Measurements from ENCODE around the gene WNK1.
"Not testable (repeated sequence)": the region's sequence is repeated elsewhere in the genome, so short reads cannot be mapped to it uniquely, and the experiment has no call there.

Gene WNK1

DNA sequence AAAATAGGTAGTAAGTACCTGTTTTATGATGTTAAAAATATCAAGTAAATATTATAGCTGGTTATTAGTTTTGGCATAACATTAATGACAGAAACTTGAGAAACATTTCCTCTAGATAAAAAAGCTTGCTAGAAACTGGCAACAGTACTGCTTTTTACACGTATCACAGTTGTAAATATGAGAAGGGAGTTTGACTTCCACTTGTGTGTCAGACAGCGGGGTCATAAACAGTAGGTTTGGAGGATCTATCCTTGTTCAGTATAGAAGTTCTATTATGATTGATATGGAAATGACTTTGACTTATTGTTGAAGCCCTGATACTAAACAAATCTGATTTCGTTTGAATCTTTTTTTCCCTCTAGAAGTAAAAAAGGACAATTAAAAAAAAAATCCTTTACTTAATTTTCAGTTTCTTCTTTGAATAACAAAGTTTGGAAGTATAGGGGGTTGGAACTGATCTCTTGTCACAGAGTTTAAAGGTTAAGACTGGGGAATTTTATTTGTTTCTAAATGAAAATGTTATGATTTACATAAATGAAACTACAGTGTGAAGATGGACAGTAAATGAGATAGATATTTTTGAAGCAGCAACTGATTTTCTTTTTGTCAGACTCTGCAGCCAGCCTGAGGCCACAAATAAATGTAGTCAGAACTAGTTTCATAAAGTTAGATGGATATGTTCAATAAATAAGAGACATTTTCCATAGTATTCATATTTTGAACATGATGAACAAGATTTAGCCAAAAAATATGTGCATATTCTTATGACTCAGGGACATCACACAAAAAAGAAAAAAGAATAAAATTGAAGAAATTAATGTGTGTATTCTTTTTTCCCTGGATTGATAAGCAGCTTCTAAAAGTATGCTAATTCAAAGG, 50.1 kb downstream of the WNK1 start:
- Histone ChIP-seq H2AFZ (ENCODE audit: low read length, unreplicated experiment) (no peak overlapping the region), H3K79me2 (ENCODE audit: control insufficient read depth, insufficient read depth, low read length, unreplicated experiment) (peaks cover 92% of the 10 kb centered on the region), H3K36me3 (ENCODE audit: insufficient read depth, low read length) (no peaks in the 10 kb centered on the region), H3K27me3 (ENCODE audit: insufficient read depth, low read length) (no peaks in the 10 kb centered on the region), H3K27ac (ENCODE audit: low read depth, low read length) (0 out of 2 replicates have a peak overlapping the region, but pooled peaks have one; percentile 2), H3K4me1 (ENCODE audit: control insufficient read depth, insufficient read depth, low read length, unreplicated experiment) (peaks cover 28% of the 10 kb centered on the region), H3K4me3 (ENCODE audit: low read depth, low read length) (peak overlapping the region; percentile 45; the same call in 1 of the 2 replicates)

DNA sequence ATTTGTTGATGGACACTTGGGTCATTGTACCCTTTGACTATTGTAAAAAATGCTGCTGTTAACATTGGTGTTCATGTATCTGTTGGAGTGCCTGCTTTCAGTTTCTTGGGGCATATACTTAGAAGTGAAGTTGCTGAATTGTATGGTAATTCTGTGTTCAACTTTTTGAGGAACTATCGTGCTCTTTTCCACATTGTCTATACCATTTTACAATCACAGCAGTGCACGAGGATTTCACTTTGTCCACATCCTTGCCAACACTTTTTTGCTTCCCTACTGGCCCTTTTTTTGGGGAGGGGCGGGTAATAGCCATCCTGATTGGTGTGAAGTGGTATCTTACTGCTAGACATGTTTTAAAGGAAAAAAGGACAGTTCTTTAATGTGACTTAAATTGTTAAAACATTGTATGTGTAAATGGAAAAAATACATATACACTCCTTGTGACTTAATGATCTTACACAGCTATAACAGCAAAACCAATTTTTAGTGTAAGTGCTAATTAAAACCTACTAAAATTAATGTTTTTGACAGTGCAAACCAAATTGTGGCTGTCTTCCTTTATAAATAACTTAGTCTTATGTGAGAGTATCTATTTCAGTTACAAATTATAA, 52.7 kb downstream of the WNK1 start:
- no peaks in the 10 kb centered on the region for H3K27me3 ChIP-seq (ENCODE audit: insufficient read depth, low read length)
- H2AFZ ChIP-seq (ENCODE audit: low read length, unreplicated experiment) = no peak overlapping the region
- peaks cover 91% of the 10 kb centered on the region for H3K79me2 ChIP-seq (ENCODE audit: control insufficient read depth, insufficient read depth, low read length, unreplicated experiment)
- peaks cover 29% of the 10 kb centered on the region for H3K4me1 ChIP-seq (ENCODE audit: control insufficient read depth, insufficient read depth, low read length, unreplicated experiment)
- no peak overlapping the region for H3K27ac ChIP-seq (ENCODE audit: low read depth, low read length)
- H3K36me3 ChIP-seq (ENCODE audit: insufficient read depth, low read length) = no peaks in the 10 kb centered on the region
- no peak overlapping the region for H3K4me3 ChIP-seq (ENCODE audit: low read depth, low read length)

DNA sequence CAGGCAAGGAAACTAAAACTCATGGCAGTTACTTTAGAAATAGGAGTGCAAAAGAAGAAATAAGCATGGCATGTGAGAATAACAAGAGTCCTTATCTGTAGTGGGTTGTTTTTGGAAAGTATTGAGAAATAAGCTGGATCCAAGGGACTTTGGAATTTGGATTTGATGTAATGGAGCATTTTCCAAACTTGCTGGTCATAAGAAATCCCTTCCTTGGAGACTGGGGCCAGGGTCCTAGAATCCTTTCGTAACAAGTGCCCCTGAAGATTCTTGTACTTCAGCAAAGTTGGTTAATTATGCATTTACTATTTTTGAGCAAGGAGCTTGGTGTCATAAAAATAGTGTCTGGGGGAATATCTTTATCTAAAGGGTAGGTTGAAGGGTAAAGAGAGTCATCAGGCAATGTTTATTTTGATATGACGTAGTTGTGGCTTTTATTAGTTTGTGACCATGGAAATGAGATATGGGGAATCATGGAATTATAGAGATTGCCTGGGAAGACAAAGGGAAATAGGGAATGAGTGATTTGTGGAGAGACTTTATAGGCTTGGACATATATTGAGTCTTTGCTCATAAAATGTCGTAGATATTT, 53.9 kb downstream of the WNK1 start:
- Histone ChIP-seq H3K27me3 (ENCODE audit: insufficient read depth, low read length) (no peaks in the 10 kb centered on the region), H3K4me1 (ENCODE audit: control insufficient read depth, insufficient read depth, low read length, unreplicated experiment) (peaks cover 40% of the 10 kb centered on the region), H3K27ac (ENCODE audit: low read depth, low read length) (peak overlapping the region; percentile 7; the same call in 1 of the 2 replicates)

DNA sequence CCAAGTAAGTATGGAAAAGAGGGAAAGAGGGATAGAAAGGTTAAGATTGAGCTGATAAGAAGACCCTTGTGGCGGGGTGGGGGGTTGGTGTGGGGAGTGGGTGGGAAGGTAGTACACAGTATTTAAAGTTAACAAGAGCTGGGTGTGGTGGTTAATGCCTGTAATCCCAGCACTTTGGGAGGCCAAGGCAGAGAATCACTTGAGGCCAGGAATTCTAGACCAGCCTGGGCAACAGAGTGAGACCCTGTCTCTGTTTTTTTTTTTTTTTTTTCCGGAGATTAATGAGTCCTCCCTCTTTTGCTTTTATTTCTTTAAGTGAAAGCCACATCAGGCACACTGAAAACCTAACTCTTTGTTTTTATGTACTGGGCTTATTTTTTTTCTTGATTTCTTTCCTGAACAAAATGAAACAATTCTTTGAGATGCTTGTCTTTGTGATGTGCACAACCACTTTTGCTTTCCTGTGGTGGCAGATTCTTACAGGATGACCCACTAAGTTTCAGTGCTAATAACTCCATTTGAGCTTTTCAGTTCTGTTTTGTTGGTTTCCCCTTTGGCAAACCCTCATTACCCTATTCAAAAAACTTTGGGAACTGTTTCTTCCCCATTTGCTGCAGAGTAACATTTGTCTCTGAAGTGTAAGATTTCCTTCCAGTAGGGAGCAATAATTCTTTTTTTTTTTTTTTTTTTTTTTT, 54.8 kb downstream of the WNK1 start:
- Histone ChIP-seq H3K79me2 (ENCODE audit: control insufficient read depth, insufficient read depth, low read length, unreplicated experiment) (peaks cover 91% of the 10 kb centered on the region), H3K4me3 (ENCODE audit: low read depth, low read length) (no peak overlapping the region), H3K27ac (ENCODE audit: low read depth, low read length) (no peak overlapping the region), H3K27me3 (ENCODE audit: insufficient read depth, low read length) (no peaks in the 10 kb centered on the region), H3K4me1 (ENCODE audit: control insufficient read depth, insufficient read depth, low read length, unreplicated experiment) (peaks cover 42% of the 10 kb centered on the region), H2AFZ (ENCODE audit: low read length, unreplicated experiment) (no peak overlapping the region), H3K36me3 (ENCODE audit: insufficient read depth, low read length) (no peaks in the 10 kb centered on the region)

More for the DNA sequence above, 53.9 kb downstream of the WNK1 start:
- peaks cover 91% of the 10 kb centered on the region for H3K79me2 ChIP-seq (ENCODE audit: control insufficient read depth, insufficient read depth, low read length, unreplicated experiment)
- no peak overlapping the region for H2AFZ ChIP-seq (ENCODE audit: low read length, unreplicated experiment)
- H3K36me3 ChIP-seq (ENCODE audit: insufficient read depth, low read length) = no peaks in the 10 kb centered on the region
- no peak overlapping the region for H3K4me3 ChIP-seq (ENCODE audit: low read depth, low read length)

DNA sequence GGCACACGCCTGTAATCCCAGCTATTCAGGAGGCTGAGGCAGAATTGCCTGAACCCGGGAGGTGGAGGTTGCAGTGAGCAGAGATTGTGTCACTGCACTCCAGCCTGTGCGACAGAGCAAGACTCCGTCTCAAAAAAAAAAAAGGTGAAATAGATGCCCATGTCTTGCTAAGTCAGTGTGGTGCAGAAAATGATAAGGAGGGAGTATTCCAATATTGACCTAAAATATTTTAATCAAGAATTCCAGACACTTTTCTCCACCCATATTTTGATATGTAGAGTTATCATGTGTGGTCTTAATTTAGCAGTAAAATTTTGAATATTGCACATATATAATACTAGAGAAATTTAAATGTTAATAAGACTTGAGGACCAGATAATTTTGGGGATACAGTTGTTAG, 57.7 kb downstream of the WNK1 start:
- Histone ChIP-seq H3K27ac (ENCODE audit: low read depth, low read length) (no peak overlapping the region), H3K27me3 (ENCODE audit: insufficient read depth, low read length) (no peaks in the 10 kb centered on the region), H3K4me3 (ENCODE audit: low read depth, low read length) (no peak overlapping the region), H3K4me1 (ENCODE audit: control insufficient read depth, insufficient read depth, low read length, unreplicated experiment) (peaks cover 37% of the 10 kb centered on the region), H3K36me3 (ENCODE audit: insufficient read depth, low read length) (no peaks in the 10 kb centered on the region), H2AFZ (ENCODE audit: low read length, unreplicated experiment) (no peak overlapping the region), H3K79me2 (ENCODE audit: control insufficient read depth, insufficient read depth, low read length, unreplicated experiment) (peaks cover 90% of the 10 kb centered on the region)

DNA sequence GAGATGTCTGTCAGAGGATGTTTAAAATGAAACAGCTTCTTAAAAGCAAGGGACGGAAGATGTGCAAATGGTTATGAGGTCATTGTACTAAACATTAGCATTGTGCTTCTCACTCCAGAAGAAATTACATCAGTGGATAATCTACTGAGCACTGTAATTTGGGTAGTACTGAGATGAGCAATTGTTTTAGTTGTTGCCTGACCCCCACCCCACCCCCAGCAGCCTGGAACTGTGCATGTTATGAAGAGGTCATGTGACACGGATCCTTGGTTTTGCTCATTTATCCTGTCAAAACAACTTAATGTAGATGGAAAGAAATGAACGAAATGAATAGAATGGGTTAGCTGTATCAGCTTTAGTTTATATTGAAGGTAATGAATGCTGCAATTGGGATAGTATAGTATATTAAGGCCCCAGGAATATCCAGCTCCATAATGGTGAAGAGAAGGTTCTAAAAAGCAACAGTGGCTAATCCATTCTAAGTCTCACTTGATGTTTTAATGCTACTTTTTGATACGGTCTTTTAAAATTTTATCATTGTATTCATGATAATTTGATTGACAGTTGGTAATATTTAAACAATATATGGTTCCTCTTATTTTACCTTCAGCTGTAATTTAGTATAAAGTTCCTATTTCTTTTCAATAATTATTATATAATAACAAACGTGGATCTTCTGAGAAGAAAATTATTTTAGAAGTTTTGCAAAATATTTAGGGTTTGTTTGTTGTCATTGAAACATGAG, 58.5 kb downstream of the WNK1 start:
- H3K79me2 ChIP-seq (ENCODE audit: control insufficient read depth, insufficient read depth, low read length, unreplicated experiment) = peaks cover 90% of the 10 kb centered on the region
- H3K36me3 ChIP-seq (ENCODE audit: insufficient read depth, low read length) = no peaks in the 10 kb centered on the region
- no peak overlapping the region for H3K4me3 ChIP-seq (ENCODE audit: low read depth, low read length)
- no peak overlapping the region for H3K27ac ChIP-seq (ENCODE audit: low read depth, low read length)
- H2AFZ ChIP-seq (ENCODE audit: low read length, unreplicated experiment) = no peak overlapping the region
- no peaks in the 10 kb centered on the region for H3K27me3 ChIP-seq (ENCODE audit: insufficient read depth, low read length)
- H3K4me1 ChIP-seq (ENCODE audit: control insufficient read depth, insufficient read depth, low read length, unreplicated experiment) = peaks cover 33% of the 10 kb centered on the region

DNA sequence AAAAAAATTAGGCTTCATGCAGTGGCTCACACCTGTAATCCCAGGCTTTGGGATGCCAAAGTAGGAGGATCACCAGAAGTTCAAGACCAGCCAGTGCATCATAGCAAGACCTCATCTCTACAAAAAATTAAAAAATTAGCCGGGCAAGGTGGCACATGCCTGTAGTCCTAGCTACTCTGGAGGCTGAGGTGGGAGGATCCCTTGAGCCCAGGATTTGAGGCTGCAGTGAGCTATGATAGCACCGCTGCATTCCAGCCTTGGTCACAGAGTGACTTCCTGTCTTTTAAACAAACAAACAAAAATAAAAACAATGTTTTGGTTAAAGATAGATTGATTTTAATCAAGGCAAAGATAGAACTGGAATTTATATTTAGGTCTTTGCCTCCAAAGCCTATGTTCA, 60.6 kb downstream of the WNK1 start:
- no peak overlapping the region for H2AFZ ChIP-seq (ENCODE audit: low read length, unreplicated experiment)
- no peaks in the 10 kb centered on the region for H3K27me3 ChIP-seq (ENCODE audit: insufficient read depth, low read length)
- H3K4me3 ChIP-seq (ENCODE audit: low read depth, low read length) = no peak overlapping the region
- H3K36me3 ChIP-seq (ENCODE audit: insufficient read depth, low read length) = no peaks in the 10 kb centered on the region
- peaks cover 81% of the 10 kb centered on the region for H3K79me2 ChIP-seq (ENCODE audit: control insufficient read depth, insufficient read depth, low read length, unreplicated experiment)
- H3K4me1 ChIP-seq (ENCODE audit: control insufficient read depth, insufficient read depth, low read length, unreplicated experiment) = peaks cover 27% of the 10 kb centered on the region
- no peak overlapping the region for H3K27ac ChIP-seq (ENCODE audit: low read depth, low read length)

DNA sequence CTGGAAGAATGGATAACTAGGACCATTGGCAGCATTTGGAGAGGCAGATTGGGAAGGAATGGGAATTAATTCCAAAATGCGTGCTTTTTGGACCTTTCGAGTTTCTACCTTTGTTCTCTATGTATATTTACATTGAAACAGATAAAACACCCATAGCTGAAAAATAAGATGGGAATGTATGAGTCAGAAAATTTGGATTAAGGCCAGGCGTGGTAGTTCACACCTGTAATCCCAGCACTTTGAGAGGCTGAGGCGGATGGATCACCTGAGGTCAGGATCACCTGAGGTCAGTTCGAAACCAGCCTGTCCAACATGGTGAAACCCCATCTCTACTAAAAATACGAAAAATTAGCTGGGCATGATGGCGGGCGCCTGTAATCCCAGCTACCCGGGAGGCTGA, 65.1 kb downstream of the WNK1 start:
- not testable (repeated sequence) for H2AFZ ChIP-seq (ENCODE audit: low read length, unreplicated experiment)
- H3K4me1 ChIP-seq (ENCODE audit: control insufficient read depth, insufficient read depth, low read length, unreplicated experiment) = peaks cover 20% of the 10 kb centered on the region

DNA sequence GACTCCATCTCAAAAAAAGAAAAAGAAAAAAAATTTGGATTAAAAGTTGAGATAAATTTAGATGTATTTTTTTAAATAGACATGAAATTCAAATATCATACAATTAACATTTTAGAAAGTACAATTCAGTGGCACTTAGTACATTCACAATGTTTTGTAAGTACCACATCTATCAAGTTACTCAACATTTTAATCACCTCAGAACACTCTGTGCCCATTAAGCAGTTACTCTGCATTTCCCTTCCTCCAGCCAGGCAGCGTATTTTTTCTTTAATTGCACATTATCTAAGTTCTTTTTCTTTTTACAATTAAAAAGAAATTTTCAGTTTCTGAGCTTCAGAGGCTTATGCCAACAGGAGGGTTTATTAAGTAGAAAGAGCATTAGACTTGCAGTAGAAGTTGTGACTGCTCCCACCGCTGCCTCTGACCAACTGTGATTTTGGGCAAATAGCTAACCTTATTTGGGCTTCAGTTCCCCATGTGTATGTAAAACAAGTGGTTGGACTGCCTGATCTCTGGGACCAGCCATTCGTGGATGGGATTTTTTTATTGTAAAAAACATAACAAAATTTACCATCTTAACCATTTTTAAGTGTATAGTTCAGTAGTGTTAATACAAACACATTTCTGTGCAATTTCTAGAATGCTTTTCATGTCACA, 65.7 kb downstream of the WNK1 start:
- Histone ChIP-seq H3K79me2 (ENCODE audit: control insufficient read depth, insufficient read depth, low read length, unreplicated experiment) (peaks cover 80% of the 10 kb centered on the region), H3K4me1 (ENCODE audit: control insufficient read depth, insufficient read depth, low read length, unreplicated experiment) (peaks cover 19% of the 10 kb centered on the region), H3K36me3 (ENCODE audit: insufficient read depth, low read length) (no peaks in the 10 kb centered on the region; the same call in 1 of the 2 replicates), H3K4me3 (ENCODE audit: low read depth, low read length) (no peak overlapping the region), H3K27ac (ENCODE audit: low read depth, low read length) (no peak overlapping the region), H3K27me3 (ENCODE audit: insufficient read depth, low read length) (no peaks in the 10 kb centered on the region), H2AFZ (ENCODE audit: low read length, unreplicated experiment) (no peak overlapping the region)

More for the DNA sequence above, 65.1 kb downstream of the WNK1 start:
- not testable (repeated sequence) for H3K4me3 ChIP-seq (ENCODE audit: low read depth, low read length); H3K27me3 ChIP-seq (ENCODE audit: insufficient read depth, low read length); H3K36me3 ChIP-seq (ENCODE audit: insufficient read depth, low read length); H3K27ac ChIP-seq (ENCODE audit: low read depth, low read length)
- H3K79me2 ChIP-seq (ENCODE audit: control insufficient read depth, insufficient read depth, low read length, unreplicated experiment) = peaks cover 81% of the 10 kb centered on the region

Data from ACC112 (cell line).